Measurements from ENCODE around the gene TYMS.

The TYMS gene

DNA sequence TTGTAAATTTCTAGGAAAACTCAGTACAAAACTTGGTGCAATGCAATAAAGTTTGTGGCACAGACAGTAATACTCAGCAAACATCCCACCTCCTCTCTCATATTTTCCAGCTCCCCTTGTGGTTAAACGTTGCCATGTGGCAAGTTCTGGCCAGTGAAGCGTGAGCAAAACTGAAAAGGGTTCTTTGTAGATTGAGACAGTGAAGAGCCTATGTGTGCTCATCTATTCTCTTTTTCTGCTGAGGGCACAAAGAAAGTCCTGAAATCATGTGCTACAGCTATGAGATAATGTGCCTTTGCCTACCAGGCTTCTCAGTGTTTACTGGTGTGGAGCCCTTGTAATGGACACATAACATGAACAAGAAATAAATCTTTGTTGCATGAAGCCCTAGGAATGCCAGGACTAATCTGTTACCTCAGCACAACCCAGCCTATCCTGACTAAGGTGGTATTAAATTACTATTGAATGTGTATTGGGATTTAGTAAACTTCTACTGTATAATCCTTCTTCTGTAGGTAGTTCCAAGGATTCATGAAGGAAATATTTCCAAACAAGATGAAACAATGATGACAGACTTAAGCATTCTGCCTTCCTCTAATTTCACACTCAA, 13.0 kb upstream of the TYMS start:
- DNase-seq (ENCODE audit: low read depth, low spot score) = no peak

GRCh38 chr18:647304-647703, 10.1 kb upstream of the TYMS start:
- DNase-seq (ENCODE audit: low read depth, low spot score) = no peak

DNA sequence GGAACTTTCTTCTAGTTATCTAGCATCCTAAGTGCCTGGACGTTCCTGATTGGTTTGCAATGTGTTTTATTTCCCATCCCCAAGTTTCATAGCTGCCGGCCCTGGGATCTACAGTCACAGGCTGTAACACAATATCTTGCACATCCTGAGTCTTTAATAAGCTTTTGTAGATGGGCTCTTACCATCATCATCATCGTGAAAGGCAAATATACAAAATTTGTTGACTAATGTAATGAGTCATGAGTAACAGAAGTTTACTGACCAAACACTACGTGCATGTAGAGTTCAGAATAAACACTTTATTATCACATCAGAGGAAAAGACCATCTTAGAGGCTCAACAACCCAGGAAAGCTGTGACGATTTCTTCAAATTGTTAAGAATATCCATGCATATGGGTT, 8.1 kb upstream of the TYMS start:
- no peak for DNase-seq (ENCODE audit: low read depth, low spot score)

DNA sequence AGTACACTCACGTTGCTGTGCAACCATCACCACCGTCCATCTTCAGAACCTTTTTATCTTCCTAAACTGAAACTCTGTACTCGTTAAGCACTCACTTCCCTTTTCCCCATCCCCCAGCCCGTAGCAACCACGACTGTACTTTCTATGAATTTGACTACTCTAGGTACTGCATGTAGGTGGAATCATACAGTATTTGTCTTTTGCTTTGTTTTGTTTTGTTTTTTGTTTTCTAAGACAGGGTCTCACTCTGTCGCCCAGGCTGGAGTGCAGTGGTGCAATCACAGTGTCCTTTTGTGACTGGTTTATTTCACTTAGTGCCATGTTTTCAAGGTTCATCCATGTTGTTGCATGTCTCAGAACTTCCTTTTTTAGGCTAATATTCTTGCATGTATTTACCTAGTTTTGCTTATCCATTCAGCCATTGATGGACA, 7.0 kb upstream of the TYMS start:
- DNase-seq (ENCODE audit: low read depth, low spot score) = no peak

DNA sequence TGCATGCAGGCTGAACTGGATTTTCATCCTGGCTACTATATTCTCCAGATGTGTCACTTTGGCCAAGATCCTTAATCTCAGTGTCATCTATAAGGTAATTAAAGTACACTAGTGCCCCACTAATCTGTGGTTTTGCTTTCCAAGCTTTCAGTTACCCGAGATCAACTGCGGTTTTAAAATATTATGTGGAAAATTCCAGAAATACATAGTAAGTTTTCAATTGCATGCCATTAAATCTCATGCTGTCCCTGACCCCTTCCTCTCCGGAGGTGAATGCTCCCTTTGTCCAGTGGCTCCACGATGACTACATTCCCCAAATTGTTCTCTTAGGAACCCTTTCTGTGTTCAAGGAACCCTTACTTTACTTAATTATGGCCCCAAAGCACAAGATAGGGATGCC, 5.3 kb upstream of the TYMS start:
- no peak for DNase-seq (ENCODE audit: low read depth, low spot score)

GRCh38 chr18:653512-653911, 3.9 kb upstream of the TYMS start:
- DNase-seq (ENCODE audit: low read depth, low spot score) = no peak

- DNase-seq (ENCODE audit: low read depth, low spot score) = no peak
Observed at GRCh38 chr18:654601-655000, 2.9 kb upstream of the TYMS start.

DNA sequence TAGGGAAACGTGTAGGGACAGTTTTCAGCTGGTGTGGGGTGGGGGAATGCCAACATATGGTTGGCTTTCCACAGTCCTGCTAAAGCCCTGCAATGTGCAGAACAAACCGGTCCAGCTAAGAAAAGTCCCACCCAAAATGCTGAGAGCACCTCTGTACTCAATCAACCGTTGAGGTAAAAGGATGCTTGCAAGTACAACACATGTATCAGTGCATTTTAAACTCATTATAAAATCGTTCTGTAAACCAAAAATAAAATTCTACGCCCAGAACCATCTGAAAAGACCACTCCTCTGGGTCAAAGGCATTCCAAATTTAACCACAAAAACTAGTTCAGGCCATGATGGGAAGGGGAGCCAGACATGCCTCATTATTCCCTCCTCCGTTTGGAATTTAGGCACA, 2.0 kb upstream of the TYMS start:
- no peak for DNase-seq (ENCODE audit: low read depth, low spot score)

DNA sequence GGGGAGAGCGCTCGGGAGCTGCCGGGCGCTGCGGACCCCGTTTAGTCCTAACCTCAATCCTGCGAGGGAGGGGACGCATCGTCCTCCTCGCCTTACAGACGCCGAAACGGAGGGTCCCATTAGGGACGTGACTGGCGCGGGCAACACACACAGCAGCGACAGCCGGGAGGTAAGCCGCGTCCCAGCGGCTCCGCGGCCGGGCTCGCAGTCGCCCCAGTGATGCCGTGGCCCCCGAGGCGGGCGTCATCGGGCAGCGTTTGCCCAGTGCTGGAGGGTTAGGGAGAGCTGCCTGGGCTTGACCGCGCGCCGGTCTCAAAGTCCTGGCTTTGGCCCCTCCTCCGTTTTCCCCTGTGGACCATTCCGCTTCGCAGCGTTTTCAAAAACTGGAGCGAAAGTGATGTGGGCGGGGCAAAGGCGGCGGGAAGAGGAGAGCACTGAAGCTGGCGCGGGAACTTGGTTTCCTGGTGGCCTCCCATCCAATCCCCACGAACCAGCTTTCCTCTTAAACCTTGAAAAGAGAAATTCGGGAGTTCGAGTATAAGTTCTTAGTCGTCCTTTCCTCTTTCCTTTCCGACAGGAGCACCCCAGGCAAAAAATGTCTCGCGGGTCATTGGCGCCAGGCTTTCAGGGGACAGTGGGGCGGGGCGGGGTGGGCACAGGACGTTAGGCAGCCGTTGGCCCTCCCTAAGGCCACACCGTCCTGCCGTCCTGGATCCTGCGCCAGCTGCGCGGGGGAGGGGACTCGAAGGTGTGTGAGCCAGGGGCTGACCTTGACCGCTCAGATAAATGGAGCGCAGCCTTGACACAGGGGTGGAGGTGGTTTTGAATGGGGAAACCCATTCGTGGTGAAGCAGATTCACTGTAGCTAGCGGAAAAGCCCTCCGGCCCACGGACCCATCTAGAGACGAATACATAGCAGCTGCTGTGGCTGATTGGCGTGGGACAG, 821 bp downstream of the TYMS start:
- peak; percentile 94 for DNase-seq (ENCODE audit: low read depth, low spot score)

- no peak for DNase-seq (ENCODE audit: low read depth, low spot score)
Observed at GRCh38 chr18:658947-659533, 1.6 kb downstream of the TYMS start.

DNA sequence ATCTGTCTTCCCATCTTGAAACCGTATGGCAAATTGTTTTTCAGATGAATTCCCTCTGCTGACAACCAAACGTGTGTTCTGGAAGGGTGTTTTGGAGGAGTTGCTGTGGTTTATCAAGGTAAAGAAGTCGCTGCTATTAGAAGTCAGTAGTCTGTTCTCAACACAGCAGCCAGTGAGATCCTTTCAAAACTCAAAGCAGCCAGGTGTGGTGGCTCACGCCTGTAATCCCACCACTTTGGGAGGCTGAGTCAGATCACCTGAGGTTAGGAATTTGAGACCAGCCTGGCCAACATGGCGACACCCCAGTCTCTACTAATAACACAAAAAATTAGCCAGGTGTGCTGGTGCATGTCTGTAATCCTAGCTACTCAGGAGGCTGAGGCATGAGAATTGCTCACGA, 2.1 kb downstream of the TYMS start:
- no peak for DNase-seq (ENCODE audit: low read depth, low spot score)

DNA sequence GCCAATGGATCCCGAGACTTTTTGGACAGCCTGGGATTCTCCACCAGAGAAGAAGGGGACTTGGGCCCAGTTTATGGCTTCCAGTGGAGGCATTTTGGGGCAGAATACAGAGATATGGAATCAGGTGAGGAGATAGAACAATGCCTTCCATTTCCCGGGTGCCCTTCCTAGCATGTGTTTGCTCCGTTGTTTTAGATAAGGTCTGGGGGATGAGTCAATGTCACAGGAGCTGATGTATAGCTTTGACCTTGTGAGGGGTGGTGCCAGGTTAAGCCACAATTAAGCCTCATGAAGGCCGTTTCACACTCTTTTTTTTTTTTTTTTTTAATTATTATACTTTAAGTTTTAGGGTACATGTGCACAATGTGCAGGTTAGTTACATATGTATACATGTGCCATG, 4.7 kb downstream of the TYMS start:
- no peak for DNase-seq (ENCODE audit: low read depth, low spot score)

- peak; percentile 43 for DNase-seq (ENCODE audit: low read depth, low spot score)
Observed at GRCh38 chr18:666177-666576, 8.7 kb downstream of the TYMS start.

- no peak for DNase-seq (ENCODE audit: low read depth, low spot score)
Observed at GRCh38 chr18:666628-667027, 9.2 kb downstream of the TYMS start.

DNA sequence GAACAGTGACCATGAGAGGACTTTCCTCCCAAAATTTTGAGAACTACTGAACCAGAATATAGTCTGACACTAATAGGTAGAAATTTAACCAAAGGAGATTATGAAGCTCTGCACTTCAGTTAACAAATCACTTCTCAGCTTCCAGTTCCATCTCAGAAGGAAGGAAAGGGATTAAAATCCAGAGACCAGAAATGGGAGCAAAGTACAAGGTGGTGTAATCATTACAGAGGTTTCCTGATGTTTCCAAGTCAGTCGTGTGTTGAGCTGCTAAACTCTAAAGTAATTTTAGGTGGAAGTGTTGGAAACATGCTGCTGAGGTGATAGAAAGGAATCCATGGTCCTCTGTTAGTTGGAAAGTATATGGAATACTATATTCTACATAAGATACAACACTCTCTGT, 10.8 kb downstream of the TYMS start:
- no peak for DNase-seq (ENCODE audit: low read depth, low spot score)

- no peak for DNase-seq (ENCODE audit: low read depth, low spot score)
Observed at GRCh38 chr18:669077-669476, 11.6 kb downstream of the TYMS start.

DNA sequence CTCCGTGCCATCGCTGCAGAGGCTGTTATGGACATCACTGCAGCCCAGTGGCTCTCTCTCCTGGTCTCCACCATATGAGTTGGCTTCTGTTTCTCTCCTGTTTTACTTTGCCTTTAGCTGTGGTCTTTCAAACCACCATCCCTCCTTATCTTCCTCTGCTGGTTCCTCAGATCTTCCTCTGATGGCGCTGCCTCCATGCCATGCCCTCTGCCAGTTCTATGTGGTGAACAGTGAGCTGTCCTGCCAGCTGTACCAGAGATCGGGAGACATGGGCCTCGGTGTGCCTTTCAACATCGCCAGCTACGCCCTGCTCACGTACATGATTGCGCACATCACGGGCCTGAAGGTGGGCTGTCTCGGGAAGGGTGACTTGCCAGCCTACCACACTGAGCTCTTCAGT, 13.1 kb downstream of the TYMS start:
- DNase-seq (ENCODE audit: low read depth, low spot score) = no peak

DNA sequence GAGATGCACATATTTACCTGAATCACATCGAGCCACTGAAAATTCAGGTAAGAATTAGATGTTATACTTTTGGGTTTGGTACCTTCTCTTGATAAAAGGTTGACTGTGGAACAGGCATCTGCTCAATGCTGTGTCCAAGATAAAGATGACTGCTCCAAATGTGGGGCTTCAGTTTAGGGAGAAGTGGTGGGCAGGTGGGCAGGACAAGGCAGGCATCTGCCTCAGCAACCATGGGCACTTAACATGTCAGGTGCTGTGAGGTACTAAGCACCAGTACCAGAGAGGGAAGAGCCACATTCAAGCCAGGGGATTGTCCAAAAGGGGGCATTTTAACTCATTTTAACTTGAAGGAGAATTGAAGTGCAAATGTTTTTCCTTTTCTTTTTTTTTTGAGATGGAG, 14.0 kb downstream of the TYMS start:
- DNase-seq (ENCODE audit: low read depth, low spot score) = no peak

- DNase-seq (ENCODE audit: low read depth, low spot score) = no peak
Observed at GRCh38 chr18:673317-673716, 15.9 kb downstream of the TYMS start.

DNA sequence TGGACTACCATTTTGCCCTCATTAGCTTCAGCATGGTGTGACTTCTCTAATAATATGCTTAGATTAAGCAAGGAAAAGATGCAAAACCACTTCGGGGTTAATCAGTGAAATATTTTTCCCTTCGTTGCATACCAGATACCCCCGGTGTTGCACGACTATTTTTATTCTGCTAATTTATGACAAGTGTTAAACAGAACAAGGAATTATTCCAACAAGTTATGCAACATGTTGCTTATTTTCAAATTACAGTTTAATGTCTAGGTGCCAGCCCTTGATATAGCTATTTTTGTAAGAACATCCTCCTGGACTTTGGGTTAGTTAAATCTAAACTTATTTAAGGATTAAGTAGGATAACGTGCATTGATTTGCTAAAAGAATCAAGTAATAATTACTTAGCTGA, 16.3 kb downstream of the TYMS start:
- no peak for DNase-seq (ENCODE audit: low read depth, low spot score)

- no peak for DNase-seq (ENCODE audit: low read depth, low spot score)
Observed at GRCh38 chr18:675307-675706, 17.9 kb downstream of the TYMS start.

- DNase-seq (ENCODE audit: low read depth, low spot score) = no peak
Observed at GRCh38 chr18:676069-676468, 18.6 kb downstream of the TYMS start.

DNA sequence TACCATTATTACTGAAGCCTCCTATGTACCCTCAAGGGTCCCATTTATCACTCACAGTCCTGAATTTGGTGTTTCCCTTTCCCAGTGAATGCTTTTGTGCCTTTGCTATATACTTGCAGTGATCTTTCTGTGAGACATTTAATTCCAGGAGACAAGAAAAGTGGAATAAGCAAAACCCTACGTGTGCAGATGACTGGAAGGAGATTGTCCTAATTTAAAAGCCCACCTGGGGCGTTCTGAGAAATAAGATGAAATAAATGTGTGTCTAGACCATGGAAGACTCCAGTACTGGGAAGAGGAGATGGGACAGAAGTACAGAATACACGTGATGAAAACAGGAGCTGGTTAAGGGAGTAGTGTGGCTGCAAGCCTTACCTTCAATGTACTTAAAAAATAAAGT, 19.3 kb downstream of the TYMS start:
- DNase-seq (ENCODE audit: low read depth, low spot score) = no peak

All from ELF-1 (cell line).